Gastroesophageal sphincter (tissue), 3 donors: ENCODE results near the gene DDIT3.

ENCODE experiments used
- CTCF ChIP-seq, 4 experiments: fragments of 200-600 bp in 2 of 4; fragments of 450-650 bp in 2 of 4; sonication (generic) in 1 of 4; IDR thresholded peaks; one replicate each; pipeline ENCODE4 v1.5.1; 2017 to 2019; ENCODE audit warnings: antibody characterized with exemption in 4 of 4, mild to moderate bottlenecking in 2 of 4, moderate library complexity in 2 of 4
- POLR2A ChIP-seq, 2 donors: fragments of 450-650 bp; IDR thresholded peaks; one replicate each; pipeline ENCODE4 v1.6.1; 2017; ENCODE audit warnings: antibody characterized with exemption in 2 of 2, mild to moderate bottlenecking in 2 of 2, moderate library complexity in 1 of 2

- no peak for TF ChIP-seq CTCF (IDR thresholded peaks at IDR 0.05)
- TF ChIP-seq POLR2A (IDR thresholded peaks at IDR 0.05): no peak
These were observed 43.9 kb upstream of the DDIT3 start for GRCh38 chr12:57564178-57564740.
